ENCODE measurements around the gene MEI1. TPM values are rescaled to one million over a fixed set of nuclear protein-coding genes. Genes with fewer than 3 reads are reported as not detected.
A peak's percentile ranks its signal among the peaks of the same experiment; 100 is the strongest.

Gene MEI1
- total RNA-seq = under 1 TPM in 1 of 4 donors, not detected in 3; 0.29 TPM

DNA sequence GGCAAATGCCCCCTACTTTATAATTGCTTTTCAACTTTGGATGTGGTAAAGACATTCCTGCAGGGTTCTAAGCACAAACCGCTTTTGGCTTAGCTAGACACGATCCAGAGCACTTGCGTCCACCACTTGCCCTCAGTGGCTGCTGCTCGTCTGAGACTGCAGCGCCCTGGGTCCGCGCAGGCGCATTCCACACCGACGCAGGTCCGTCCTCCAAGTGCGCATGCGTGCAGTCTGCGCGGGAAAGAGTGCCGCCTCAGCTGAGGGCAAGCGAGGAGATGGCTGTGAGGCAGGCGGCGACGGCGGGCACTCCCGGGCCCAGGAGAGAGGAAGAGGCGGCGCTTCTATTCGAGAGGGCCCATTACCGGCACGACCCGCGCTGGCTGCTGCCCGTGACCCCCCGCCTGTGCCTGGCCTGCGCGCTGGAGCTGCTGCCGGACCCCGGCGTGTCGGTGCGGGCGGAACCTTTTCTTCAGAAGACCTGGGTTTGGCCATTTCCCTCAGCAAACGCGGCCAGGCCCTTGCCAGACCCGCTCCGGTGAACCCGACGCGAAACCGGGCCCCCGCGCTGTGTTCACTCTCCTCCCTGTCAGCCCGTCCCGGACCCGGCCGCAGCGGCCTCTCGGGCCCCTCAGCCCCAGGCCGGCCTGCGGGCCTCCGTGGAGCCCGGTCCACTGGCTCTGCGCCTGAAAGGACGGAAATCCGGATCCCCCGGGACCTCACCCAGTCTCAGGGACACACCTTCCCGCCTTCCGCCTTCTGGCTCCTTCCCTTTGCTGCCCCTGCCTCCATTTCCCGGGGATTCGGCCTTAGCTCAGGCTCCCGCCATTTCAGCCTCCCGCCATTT, at the start of gene MEI1:
Gene MEI1, plus strand, starts transcription at position 240 of the 844 bp plus-strand sequence. Its CDS starts 36 bp downstream, at position 276.
- no peaks in the 10 kb centered on the region for H3K9me3 ChIP-seq
- H3K36me3 ChIP-seq = no peaks in the 10 kb centered on the region
- in situ Hi-C loops (cut with MboI; ENCODE audit: low sequenced_read_pairs in 4 of 4) (loop anchor here (5.0 to 10.0 kb wide), 2 partner anchors 243 to 245 kb away; partner anchors contain the start of gene CENPM (in 1 of the 4)), intact Hi-C loops (cut with DNase I; ENCODE audit: low total_unique reads) (loop anchor here (5.0 kb wide), 1 partner anchor 158 kb away; no protein-coding TSS in a partner anchor)
- H3K4me1 ChIP-seq = peaks cover 4% of the 10 kb centered on the region in 2 donors
- DNase-seq (peak; percentile 40 to 65), ATAC-seq (peak in 1 of 2 donors; percentile 57)
- no peaks in the 10 kb centered on the region for H3K27me3 ChIP-seq
- no peak for TF ChIP-seq CTCF (IDR thresholded peaks at IDR 0.05 in 4 of 5, conservative IDR thresholded peaks at IDR 0.05 in 1 of 5)
- no peak for TF ChIP-seq POLR2A (IDR thresholded peaks at IDR 0.05)
- peak within 1 kb of the TSS in 3 of 4 donors; percentile 18 to 31 (median 22) for H3K4me3 ChIP-seq
- H3K27ac ChIP-seq = no peak within 1 kb of the TSS

GRCh38 chr22:41650229-41650628, 49.1 kb upstream of the MEI1 start:
- intact Hi-C loops (cut with DNase I; ENCODE audit: low total_unique reads) (no loop called here), in situ Hi-C loops (cut with MboI; ENCODE audit: low sequenced_read_pairs in 4 of 4) (no loop called here)
- ATAC-seq (no peak), DNase-seq (no peak)
- H3K27me3 ChIP-seq = no peaks in the 10 kb centered on the region
- no peak overlapping the region for H3K4me3 ChIP-seq
- no peaks in the 10 kb centered on the region for H3K4me1 ChIP-seq
- H3K27ac ChIP-seq = no peak overlapping the region
- no peaks in the 10 kb centered on the region for H3K9me3 ChIP-seq
- TF ChIP-seq CTCF (IDR thresholded peaks at IDR 0.05 in 4 of 5, conservative IDR thresholded peaks at IDR 0.05 in 1 of 5) (no peak), POLR2A (IDR thresholded peaks at IDR 0.05) (no peak)
- peaks cover 6 to 93% of the 10 kb centered on the region in 2 donors for H3K36me3 ChIP-seq

- Histone ChIP-seq H3K9me3 (no peaks in the 10 kb centered on the region), H3K4me3 (no peak overlapping the region), H3K4me1 (no peaks in the 10 kb centered on the region), H3K36me3 (peaks cover 6 to 96% of the 10 kb centered on the region in 2 donors), H3K27ac (no peak overlapping the region), H3K27me3 (no peaks in the 10 kb centered on the region)
- DNase-seq (peak in 1 of 2 donors; percentile 53), ATAC-seq (peak in 1 of 2 donors; percentile 87)
- TF ChIP-seq POLR2A (IDR thresholded peaks at IDR 0.05) (no peak), CTCF (IDR thresholded peaks at IDR 0.05 in 4 of 5, conservative IDR thresholded peaks at IDR 0.05 in 1 of 5) (no peak)
- intact Hi-C loops (cut with DNase I; ENCODE audit: low total_unique reads) = no loop called here
- in situ Hi-C loops (cut with MboI; ENCODE audit: low sequenced_read_pairs in 4 of 4) = no loop called here
These were observed 48.5 kb upstream of the MEI1 start for GRCh38 chr22:41650821-41651220.

- ATAC-seq (no peak), DNase-seq (no peak)
- Histone ChIP-seq H3K4me3 (no peak overlapping the region), H3K4me1 (no peaks in the 10 kb centered on the region), H3K36me3 (peaks cover 10 to 99% of the 10 kb centered on the region in 2 donors), H3K9me3 (no peaks in the 10 kb centered on the region), H3K27me3 (no peaks in the 10 kb centered on the region), H3K27ac (no peak overlapping the region)
- in situ Hi-C loops (cut with MboI; ENCODE audit: low sequenced_read_pairs in 4 of 4) (no loop called here), intact Hi-C loops (cut with DNase I; ENCODE audit: low total_unique reads) (no loop called here)
- no peak for TF ChIP-seq POLR2A (IDR thresholded peaks at IDR 0.05)
- TF ChIP-seq CTCF (IDR thresholded peaks at IDR 0.05 in 4 of 5, conservative IDR thresholded peaks at IDR 0.05 in 1 of 5) = no peak
These were observed 45.0 kb upstream of the MEI1 start for GRCh38 chr22:41654322-41654721.

Measured in gastrocnemius medialis (tissue), 4 donors.